Left ventricle myocardium inferior (tissue), 1 donor: Measurements from ENCODE around the gene AATK. TPM values are rescaled to one million over a fixed set of nuclear protein-coding genes. Genes with fewer than 3 reads are reported as not detected.
A peak's percentile ranks its signal among the peaks of the same experiment; 100 is the strongest.

Experiments
- DNase-seq: peaks from one replicate; pipeline ENCODE4 v3.0.0-alpha.2; 2020
- H3K27ac ChIP-seq: fragments of 200-600 bp; replicated peaks from 2 replicates; pipeline ENCODE4 v1.8.0; 2021
- H3K27me3 ChIP-seq: fragments of 200-600 bp; 2 replicates; pipeline ENCODE4 v1.8.0; 2021; ENCODE audit warnings: low read depth
- H3K36me3 ChIP-seq: fragments of 200-600 bp; 2 replicates; pipeline ENCODE4 v1.8.0; 2021
- H3K4me1 ChIP-seq: fragments of 200-600 bp; 2 replicates; pipeline ENCODE4 v1.8.0; 2021
- H3K4me3 ChIP-seq: fragments of 200-600 bp; 2 replicates; pipeline ENCODE4 v1.8.0; 2021; ENCODE audit warnings: mild to moderate bottlenecking, moderate library complexity
- H3K9me3 ChIP-seq: fragments of 200-600 bp; replicated peaks from 2 replicates; pipeline ENCODE4 v1.8.0; 2021
- CTCF ChIP-seq: fragments of 200-600 bp; IDR thresholded peaks from 2 replicates; pipeline ENCODE4 v1.8.0; 2021; ENCODE audit warnings: antibody characterized with exemption, mild to moderate bottlenecking, borderline replicate concordance
- intact Hi-C: fragments of 100-400 bp; cut with micrococcal nuclease; formaldehyde crosslinking; loops from one replicate; pipeline ENCODE4 v1.11.0; 2022
- total RNA-seq: library from RNA; stranded (reverse); fragmentation: NEBNext Ultra II Directional; extraction: Animal tissue kit (Norgen Biotek cat#: 25700); gene quantifications from one replicate; pipeline ENCODE4 v1.2.1, GENCODE V29; 2021
- donor health status: DM: no; HTN: yes; CAD: no; lungs with severe emphysema.

Gene AATK
- total RNA-seq, 1 donor from 2014 or later = 2.3 TPM

DNA sequence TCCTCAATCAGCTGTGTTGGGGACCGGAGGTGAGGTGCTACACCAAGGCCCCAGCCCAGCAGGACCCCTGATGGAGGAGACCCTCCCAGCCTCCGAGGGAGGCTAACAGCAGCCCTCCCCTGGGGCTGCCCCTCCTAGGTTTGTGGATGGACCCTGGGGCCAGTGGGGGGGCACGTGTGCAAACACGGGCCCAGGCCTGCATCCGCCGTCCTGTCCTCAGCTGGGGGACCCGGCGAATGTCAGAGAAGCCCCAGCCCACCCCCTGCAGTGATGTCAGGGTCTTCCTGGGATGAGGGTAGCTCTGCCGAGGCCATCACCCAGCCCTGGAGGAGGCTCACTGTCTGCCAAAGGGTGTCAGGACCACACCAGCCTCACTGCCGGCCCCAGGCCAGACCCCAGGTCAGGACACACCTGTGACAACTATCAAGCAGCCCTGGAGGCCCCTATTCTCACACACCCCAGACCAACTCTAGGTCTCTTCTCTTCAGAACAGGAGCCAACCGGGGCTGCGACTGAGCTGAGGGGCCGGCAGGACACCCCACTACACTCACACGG, 30.0 kb upstream of the AATK start:
- Histone ChIP-seq H3K27ac (peak overlapping the region; percentile 89), H3K4me3 (no peak overlapping the region), H3K4me1 (peaks cover 51% of the 10 kb centered on the region), H3K9me3 (no peaks in the 10 kb centered on the region), H3K27me3 (no peaks in the 10 kb centered on the region), H3K36me3 (peaks cover 18% of the 10 kb centered on the region)
- no peak for TF ChIP-seq CTCF
- intact Hi-C loops = no loop called here
- no peak for DNase-seq

GRCh38 chr17:81194941-81195901, 29.2 kb upstream of the AATK start:
- no peak overlapping the region for H3K4me3 ChIP-seq
- H3K27ac ChIP-seq = peak overlapping the region; percentile 89
- intact Hi-C loops = no loop called here
- TF ChIP-seq CTCF = no peak
- H3K36me3 ChIP-seq = peaks cover 21% of the 10 kb centered on the region
- DNase-seq = peak; percentile 79
- H3K27me3 ChIP-seq = no peaks in the 10 kb centered on the region
- no peaks in the 10 kb centered on the region for H3K9me3 ChIP-seq
- H3K4me1 ChIP-seq = peaks cover 48% of the 10 kb centered on the region

- no peak for DNase-seq
- Histone ChIP-seq H3K27ac (peak overlapping the region; percentile 89), H3K4me3 (no peak overlapping the region), H3K36me3 (peaks cover 21% of the 10 kb centered on the region), H3K4me1 (peaks cover 48% of the 10 kb centered on the region), H3K9me3 (no peaks in the 10 kb centered on the region), H3K27me3 (no peaks in the 10 kb centered on the region)
- no peak for TF ChIP-seq CTCF
- intact Hi-C loops = no loop called here
Measured at GRCh38 chr17:81194225-81194760, 28.3 kb upstream of the AATK start.

DNA sequence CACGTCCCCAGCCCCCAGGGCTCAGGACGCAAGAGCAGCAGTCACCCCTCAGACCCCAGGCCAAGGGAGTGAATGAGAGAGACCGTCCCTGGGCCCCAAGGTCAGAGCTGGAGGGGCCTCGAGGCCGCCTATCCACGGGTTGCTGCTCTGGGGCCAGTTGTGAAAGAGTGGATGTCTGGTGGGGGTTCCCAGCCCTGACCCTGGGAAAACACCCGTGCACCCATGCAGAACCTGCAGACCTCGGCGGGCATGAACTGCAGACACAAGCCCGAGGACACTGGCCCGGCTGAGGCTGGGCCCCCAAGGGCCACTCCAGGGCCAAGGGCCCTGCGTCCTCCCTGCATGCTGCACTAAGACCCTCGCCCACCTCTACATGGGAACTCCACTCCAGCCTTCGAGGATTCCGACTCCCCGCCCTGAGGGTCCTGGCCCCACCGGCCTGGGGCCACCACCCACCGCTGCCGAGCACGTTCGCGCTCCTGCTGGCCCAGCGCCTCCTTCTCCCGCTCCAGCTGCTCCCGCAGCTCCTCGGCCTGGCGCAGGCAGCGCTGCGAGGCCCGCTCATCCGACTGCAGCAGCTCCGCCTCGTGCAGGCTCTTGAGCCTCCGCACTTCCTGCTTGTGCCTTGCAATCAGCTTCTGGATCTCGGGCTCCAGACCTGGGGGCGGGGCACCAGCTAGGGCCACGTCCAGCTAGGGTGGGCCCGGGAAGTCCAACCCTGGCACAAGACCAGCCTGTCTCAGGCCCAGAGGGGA, 27.6 kb upstream of the AATK start:
- intact Hi-C loops = no loop called here
- Histone ChIP-seq H3K4me3 (no peak overlapping the region), H3K4me1 (peaks cover 44% of the 10 kb centered on the region), H3K36me3 (peaks cover 14% of the 10 kb centered on the region), H3K9me3 (no peaks in the 10 kb centered on the region), H3K27ac (no peak overlapping the region), H3K27me3 (no peaks in the 10 kb centered on the region)
- DNase-seq = no peak
- no peak for TF ChIP-seq CTCF

GRCh38 chr17:81193051-81193410, 27.0 kb upstream of the AATK start:
- TF ChIP-seq CTCF = no peak
- Histone ChIP-seq H3K36me3 (peaks cover 10% of the 10 kb centered on the region), H3K4me3 (no peak overlapping the region), H3K27ac (no peak overlapping the region), H3K4me1 (peaks cover 41% of the 10 kb centered on the region), H3K27me3 (no peaks in the 10 kb centered on the region), H3K9me3 (no peaks in the 10 kb centered on the region)
- intact Hi-C loops = no loop called here
- DNase-seq = no peak
